OCI-LY7 (cell line): ENCODE results near the gene RAB21. TPM values are rescaled to one million over a fixed set of nuclear protein-coding genes. Genes with fewer than 3 reads are reported as not detected.

Source experiments
- BruUV-seq: library from RNA; stranded (reverse); fragments of 400-500 nt; replicated peaks from 2 replicates; lab custom pipeline; 2021; lab: Mats Ljungman, UMichigan
- CTCF ChIA-PET: fragments of 300-600 bp; sonication (Branson Sonifier 250); formaldehyde crosslinking; loops from one replicate; lab custom pipeline; 2022; ENCODE audit warnings: antibody characterized with exemption; ENCODE audit not compliant: unreplicated experiment; lab: Charles Lee
- POLR2A ChIA-PET: fragments of 300-600 bp; sonication (Branson Sonifier 250); formaldehyde crosslinking; loops from one replicate; lab custom pipeline; 2022; ENCODE audit warnings: antibody characterized with exemption; lab: Charles Lee
- DNase-seq: peaks from one replicate; pipeline ENCODE4 v3.0.0-alpha.2; 2015; ENCODE audit warnings: low spot score
- H2AFZ ChIP-seq: fragments of 200-600 bp; sonication (generic), shearing (Covaris generic); 2 replicates; pipeline ENCODE4 v1.6.1; 2014; ENCODE audit warnings: mild to moderate bottlenecking, antibody characterized with exemption, low read length, moderate library complexity
- H3K27ac ChIP-seq: fragments of 200-600 bp; sonication (generic); 2 replicates; pipeline ENCODE4 v1.5.1; 2014; ENCODE audit warnings: mixed run types, low read depth, mild to moderate bottlenecking, moderate library complexity, low read length, inconsistent platforms; ENCODE audit not compliant: poor library complexity, severe bottlenecking
- H3K36me3 ChIP-seq: fragments of 200-600 bp; sonication (generic); 2 replicates; pipeline ENCODE4 v1.6.1; 2014; ENCODE audit warnings: mild to moderate bottlenecking, antibody characterized with exemption, low read length, moderate library complexity, mixed read lengths; ENCODE audit not compliant: insufficient read depth
- H3K4me1 ChIP-seq: fragments of 200-600 bp; sonication (generic); 2 replicates; pipeline ENCODE4 v1.5.1; 2014; ENCODE audit warnings: mild to moderate bottlenecking, low read length; ENCODE audit not compliant: insufficient read depth, poor library complexity, severe bottlenecking
- H3K4me2 ChIP-seq: fragments of 200-600 bp; sonication (generic); 2 replicates; pipeline ENCODE4 v1.6.1; 2014; ENCODE audit warnings: mild to moderate bottlenecking, low read length
- H3K4me3 ChIP-seq: fragments of 200-600 bp; sonication (generic); 2 replicates; pipeline ENCODE4 v1.5.1; 2014; ENCODE audit warnings: mild to moderate bottlenecking, low read depth, low read length; ENCODE audit not compliant: poor library complexity, severe bottlenecking
- H3K79me2 ChIP-seq: fragments of 200-600 bp; sonication (generic); 2 replicates; pipeline ENCODE4 v1.6.1; 2016; ENCODE audit warnings: low read depth, mild to moderate bottlenecking, low read length, moderate library complexity, mixed read lengths; ENCODE audit not compliant: insufficient read depth
- H3K9me2 ChIP-seq: fragments of 200-600 bp; sonication (generic); 2 replicates; pipeline ENCODE4 v1.6.1; 2016; ENCODE audit warnings: mild to moderate bottlenecking, low read length, mixed read lengths; ENCODE audit not compliant: insufficient read depth
- H3K9me3 ChIP-seq: fragments of 200-600 bp; sonication (generic); 2 replicates; pipeline ENCODE4 v1.6.1; 2014; ENCODE audit warnings: mild to moderate bottlenecking, mixed run types, low read length, mixed read lengths
- H4K20me1 ChIP-seq: fragments of 200-600 bp; sonication (generic); 2 replicates; pipeline ENCODE4 v1.6.1; 2014; ENCODE audit warnings: mild to moderate bottlenecking, antibody characterized with exemption, low read length, moderate library complexity, mixed read lengths; ENCODE audit not compliant: insufficient read depth
- CTCF ChIP-seq: fragments of 200-600 bp; sonication (generic); conservative IDR thresholded peaks from 2 replicates; pipeline ENCODE4 v1.5.1; 2014; ENCODE audit warnings: mild to moderate bottlenecking, antibody characterized with exemption, low read length, moderate library complexity, mixed read lengths
- EZH2phosphoT487 ChIP-seq: fragments of 200-600 bp; sonication (generic); IDR thresholded peaks from 2 replicates; pipeline ENCODE4 v1.6.1; 2018; ENCODE audit warnings: low read depth, borderline replicate concordance, mild to moderate bottlenecking, mixed run types, antibody characterized with exemption, low read length, moderate library complexity, mixed read lengths
- intact Hi-C: fragments of 100-400 bp; cut with micrococcal nuclease; formaldehyde crosslinking; loops from one replicate; pipeline ENCODE4 v1.10.0; 2022; ENCODE audit not compliant: unreplicated experiment
- total RNA-seq, 2 experiments: library from RNA; depleted of rRNA in 1 of 2; stranded (reverse); fragments of >200 nt in 1 of 2; shearing (Covaris generic) in 1 of 2; gene quantifications; 2 replicates each; pipeline ENCODE4 v1.2.3, GENCODE V29; 2014 to 2022

Gene RAB21
- total RNA-seq, 2 experiments from 2014 or later = 18.2 to 46.6 TPM

- POLR2A ChIA-PET = interaction anchor here (0.5 to 1.2 kb wide), 5 partner anchors 9 to 543 kb away, joined by 3 to 4 read pairs (median 4); no protein-coding TSS in a partner anchor
- no peak for DNase-seq
- Histone ChIP-seq H3K4me2 (peak overlapping the region; percentile 77), H3K27ac (peak overlapping the region; percentile 76), H3K36me3 (peaks cover 11% of the 10 kb centered on the region; the same call in 1 of the 2 replicates), H3K4me3 (peak overlapping the region; percentile 81), H2AFZ (peak overlapping the region; percentile 95), H3K9me2 (0 out of 2 replicates have a peak, but pooled peaks cover 4% of the 10 kb centered on the region), H3K9me3 (no peaks in the 10 kb centered on the region), H4K20me1 (0 out of 2 replicates have a peak, but pooled peaks cover 7% of the 10 kb centered on the region), H3K4me1 (peaks cover 29% of the 10 kb centered on the region), H3K79me2 (peaks cover 44% of the 10 kb centered on the region)
- no TSS peak for BruUV-seq
- intact Hi-C loops = loop anchor here (10.0 kb wide), 1 partner anchor 176 kb away; the partner anchor contains the start of genes THAP2 and ZFC3H1
- CTCF ChIA-PET = no interaction called here
- TF ChIP-seq CTCF = peak; percentile 20; the same call in 1 of the 2 replicates
- no peak for TF ChIP-seq EZH2phosphoT487
Observed at GRCh38 chr12:71840231-71840847, 85.7 kb downstream of the RAB21 start.

- peak; percentile 48 for DNase-seq
- ChIA-PET POLR2A (interaction anchor here (0.5 to 1.1 kb wide), 9 partner anchors 10 to 310 kb away, joined by 3 to 12 read pairs (median 3); no protein-coding TSS in a partner anchor), CTCF (interaction anchor here (0.5 to 0.8 kb wide), 5 partner anchors 11 to 138 kb away, joined by 3 to 7 read pairs (median 4); no protein-coding TSS in a partner anchor)
- no TSS peak for BruUV-seq
- Histone ChIP-seq H2AFZ (no peak overlapping the region), H3K9me2 (no peaks in the 10 kb centered on the region), H3K9me3 (peaks cover 6% of the 10 kb centered on the region; the same call in 1 of the 2 replicates), H3K79me2 (peaks cover 63% of the 10 kb centered on the region), H3K4me1 (peaks cover 9% of the 10 kb centered on the region), H3K4me2 (no peak overlapping the region), H4K20me1 (0 out of 2 replicates have a peak, but pooled peaks cover 7% of the 10 kb centered on the region), H3K4me3 (no peak overlapping the region), H3K27ac (no peak overlapping the region), H3K36me3 (peaks cover 26% of the 10 kb centered on the region)
- TF ChIP-seq EZH2phosphoT487 (no peak), CTCF (peak; percentile 91)
- intact Hi-C loops = loop anchor here (10.0 kb wide), 1 partner anchor 182 kb away; the partner anchor contains the start of genes THAP2 and ZFC3H1
Observed at GRCh38 chr12:71846322-71846940, 91.8 kb downstream of the RAB21 start.
